PC-3 (cell line): Measurements from ENCODE around the gene IFTAP. TPM values are rescaled to one million over a fixed set of nuclear protein-coding genes. Genes with fewer than 3 reads are reported as not detected.

ENCODE experiments used
- ATAC-seq: fragments of 200-7000 bp; cut with Tn5 transposase; 2 replicates; pipeline ENCODE4 v1.9.1; 2020; ENCODE audit warnings: mild to moderate bottlenecking, moderate library complexity
- BruUV-seq: library from RNA; stranded (reverse); fragments of 400-500 nt; replicated peaks from 2 replicates; lab custom pipeline; 2021; lab: Mats Ljungman, UMichigan
- CTCF ChIA-PET: fragments of 300-600 bp; sonication (Branson Sonifier 250); formaldehyde crosslinking; loops from one replicate; lab custom pipeline; 2022; ENCODE audit warnings: antibody characterized with exemption; lab: Charles Lee
- POLR2A ChIA-PET: fragments of 300-600 bp; sonication (Branson Sonifier 250); formaldehyde crosslinking; loops from one replicate; lab custom pipeline; 2022; ENCODE audit warnings: antibody characterized with exemption; ENCODE audit not compliant: unreplicated experiment; lab: Charles Lee
- DNase-seq: peaks from one replicate; pipeline ENCODE4 v3.0.0-alpha.2; 2015
- H2AFZ ChIP-seq: fragments of 300-600 bp; sonication (generic); 2 replicates; pipeline ENCODE4 v1.6.0; 2016; ENCODE audit warnings: antibody characterized with exemption, low read length
- H3F3A ChIP-seq: fragments of 300-600 bp; sonication (generic); one replicate; pipeline ENCODE4 v1.6.0; 2017; ENCODE audit warnings: antibody characterized with exemption, low read length, control low read depth, mild to moderate bottlenecking; ENCODE audit not compliant: unreplicated experiment
- H3K27ac ChIP-seq: fragments of 300-600 bp; sonication (generic); 2 replicates; pipeline ENCODE4 v1.5.1; 2016; ENCODE audit warnings: mild to moderate bottlenecking, low read length
- H3K27me3 ChIP-seq: fragments of 300-600 bp; sonication (generic); 2 replicates; pipeline ENCODE4 v1.6.1; 2016; ENCODE audit warnings: low read length, mixed read lengths
- H3K36me3 ChIP-seq: fragments of 300-600 bp; sonication (generic); 2 replicates; pipeline ENCODE4 v1.6.1; 2016; ENCODE audit warnings: low read depth, mixed run types, low read length, mixed read lengths
- H3K4me1 ChIP-seq: fragments of 300-600 bp; sonication (generic); 2 replicates; pipeline ENCODE4 v1.5.1; 2016; ENCODE audit warnings: low read length; ENCODE audit not compliant: insufficient read depth
- H3K4me2 ChIP-seq: fragments of 300-600 bp; sonication (generic); 2 replicates; pipeline ENCODE4 v1.6.0; 2016; ENCODE audit warnings: low read length
- H3K4me3 ChIP-seq: fragments of 300-600 bp; sonication (generic); 2 replicates; pipeline ENCODE4 v1.5.1; 2016; ENCODE audit warnings: mild to moderate bottlenecking, low read length, mixed read lengths
- H3K79me2 ChIP-seq: fragments of 300-600 bp; sonication (generic); 2 replicates; pipeline ENCODE4 v1.6.1; 2017; ENCODE audit warnings: low read length, mixed read lengths
- H3K9ac ChIP-seq: fragments of 300-600 bp; sonication (generic); 2 replicates; pipeline ENCODE4 v1.6.0; 2016; ENCODE audit warnings: mild to moderate bottlenecking, low read length
- H3K9me2 ChIP-seq: fragments of 300-600 bp; sonication (generic); replicated peaks from 2 replicates; pipeline ENCODE4 v1.6.1; 2016; ENCODE audit warnings: mixed run types, low read length, mixed read lengths
- H3K9me3 ChIP-seq: fragments of 300-600 bp; sonication (generic); 2 replicates; pipeline ENCODE4 v1.6.1; 2016; ENCODE audit warnings: low read length, mixed read lengths
- H4K20me1 ChIP-seq: fragments of 300-600 bp; sonication (generic); 2 replicates; pipeline ENCODE4 v1.6.1; 2016; ENCODE audit warnings: low read length, mixed read lengths
- EZH2 ChIP-seq: fragments of 300-600 bp; sonication (generic); IDR thresholded peaks from one replicate; pipeline ENCODE4 v1.6.1; 2017; ENCODE audit warnings: antibody characterized with exemption, mild to moderate bottlenecking, low read length; ENCODE audit not compliant: unreplicated experiment
- EZH2phosphoT487 ChIP-seq: fragments of 300-600 bp; sonication (generic); IDR thresholded peaks from 2 replicates; pipeline ENCODE4 v1.6.1; 2018; ENCODE audit warnings: mild to moderate bottlenecking, antibody characterized with exemption, low read length, borderline replicate concordance
- intact Hi-C: fragments of 100-400 bp; cut with micrococcal nuclease; formaldehyde crosslinking; loops from 2 replicates; pipeline ENCODE4 v1.9.0; 2023
- total RNA-seq: library from RNA; depleted of rRNA; stranded (reverse); fragments of >200 nt; gene quantifications from 2 replicates; pipeline ENCODE4 v1.2.3, GENCODE V29; 2014
- TF ChIP-seq, protein P1 (sequence below): fragments of 300-600 bp; sonication (generic); conservative IDR thresholded peaks from 2 replicates; pipeline ENCODE4 v1.5.1; 2017; ENCODE audit warnings: antibody characterized with exemption, low read depth, mild to moderate bottlenecking, low read length

Gene IFTAP
- total RNA-seq, 1 experiment from 2014 or later, result 17.6 TPM

DNA sequence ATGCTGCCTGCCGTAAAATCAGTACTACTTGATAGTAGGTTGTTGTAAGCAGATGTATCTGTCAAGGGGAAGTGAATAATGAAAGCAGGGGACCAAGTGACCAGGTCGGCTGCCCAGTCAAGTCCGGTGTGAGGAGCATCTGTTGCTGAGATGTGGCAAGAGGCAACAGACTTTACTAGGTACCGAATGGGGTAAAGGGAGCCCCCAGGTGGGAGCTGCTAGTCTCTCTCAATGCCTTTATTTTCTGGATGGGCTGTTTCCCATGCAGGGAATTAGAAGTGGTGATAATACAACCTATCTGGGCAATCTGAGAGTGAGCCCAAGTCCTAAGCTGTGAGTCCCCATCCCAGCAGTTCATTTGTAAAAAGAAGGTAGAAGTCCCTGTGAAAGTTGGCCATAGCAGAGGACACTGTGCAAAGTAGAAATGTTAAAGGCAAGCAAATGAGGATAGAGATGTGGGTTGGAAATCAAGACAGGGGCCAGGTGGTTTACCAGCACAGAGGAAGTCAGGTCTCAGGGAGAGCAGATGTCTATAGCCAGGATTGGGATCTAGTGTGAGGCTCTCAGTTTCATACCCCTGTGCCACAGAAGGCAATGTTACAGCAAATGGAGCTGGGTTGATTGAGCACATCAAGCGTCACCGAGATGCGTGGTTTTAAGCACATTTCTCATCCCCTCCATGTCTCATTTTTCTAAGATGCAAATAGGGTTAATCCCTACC is 94.4 kb downstream of the IFTAP start:
- Histone ChIP-seq H2AFZ (no peak overlapping the region), H3K4me2 (no peak overlapping the region), H3F3A (no peaks in the 10 kb centered on the region), H4K20me1 (no peaks in the 10 kb centered on the region), H3K27ac (no peak overlapping the region), H3K36me3 (no peaks in the 10 kb centered on the region), H3K9me2 (no peaks in the 10 kb centered on the region), H3K27me3 (peaks cover 52% of the 10 kb centered on the region), H3K79me2 (no peaks in the 10 kb centered on the region), H3K4me1 (no peaks in the 10 kb centered on the region), H3K4me3 (no peak overlapping the region), H3K9me3 (no peaks in the 10 kb centered on the region), H3K9ac (no peak overlapping the region)
- ChIA-PET CTCF (no interaction called here), POLR2A (no interaction called here)
- no TSS peak for BruUV-seq
- intact Hi-C loops, result no loop called here
- no peak for TF ChIP-seq EZH2phosphoT487
- TF ChIP-seq, protein P1, sequence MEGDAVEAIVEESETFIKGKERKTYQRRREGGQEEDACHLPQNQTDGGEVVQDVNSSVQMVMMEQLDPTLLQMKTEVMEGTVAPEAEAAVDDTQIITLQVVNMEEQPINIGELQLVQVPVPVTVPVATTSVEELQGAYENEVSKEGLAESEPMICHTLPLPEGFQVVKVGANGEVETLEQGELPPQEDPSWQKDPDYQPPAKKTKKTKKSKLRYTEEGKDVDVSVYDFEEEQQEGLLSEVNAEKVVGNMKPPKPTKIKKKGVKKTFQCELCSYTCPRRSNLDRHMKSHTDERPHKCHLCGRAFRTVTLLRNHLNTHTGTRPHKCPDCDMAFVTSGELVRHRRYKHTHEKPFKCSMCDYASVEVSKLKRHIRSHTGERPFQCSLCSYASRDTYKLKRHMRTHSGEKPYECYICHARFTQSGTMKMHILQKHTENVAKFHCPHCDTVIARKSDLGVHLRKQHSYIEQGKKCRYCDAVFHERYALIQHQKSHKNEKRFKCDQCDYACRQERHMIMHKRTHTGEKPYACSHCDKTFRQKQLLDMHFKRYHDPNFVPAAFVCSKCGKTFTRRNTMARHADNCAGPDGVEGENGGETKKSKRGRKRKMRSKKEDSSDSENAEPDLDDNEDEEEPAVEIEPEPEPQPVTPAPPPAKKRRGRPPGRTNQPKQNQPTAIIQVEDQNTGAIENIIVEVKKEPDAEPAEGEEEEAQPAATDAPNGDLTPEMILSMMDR, result no peak
- TF ChIP-seq EZH2, result no peak
- no peak for ATAC-seq
- DNase-seq, result no peak

DNA sequence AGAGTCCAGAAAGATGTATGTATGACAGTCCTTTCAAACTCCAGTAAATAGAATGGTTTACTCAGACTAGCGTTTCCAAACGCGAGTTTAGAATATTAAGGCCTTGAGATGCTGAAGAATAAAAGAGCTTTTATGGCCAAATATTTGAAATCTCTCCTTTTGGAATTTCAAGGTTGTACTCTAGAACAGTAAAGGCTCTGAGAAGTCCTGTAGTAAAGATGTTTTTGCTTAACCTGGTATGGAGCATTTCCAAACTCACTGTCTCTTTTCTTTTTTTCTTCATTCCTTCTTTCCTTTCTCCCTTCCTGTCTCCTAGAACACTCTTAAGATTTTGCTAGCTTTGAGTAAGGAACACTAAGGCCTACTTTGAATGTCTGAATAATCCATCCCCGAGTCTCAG is 95.1 kb downstream of the IFTAP start:
- Histone ChIP-seq H3K27me3 (peaks cover 57% of the 10 kb centered on the region), H4K20me1 (no peaks in the 10 kb centered on the region), H3K9me3 (no peaks in the 10 kb centered on the region), H3K27ac (no peak overlapping the region), H3K9ac (no peak overlapping the region), H3K4me3 (no peak overlapping the region), H3K9me2 (no peaks in the 10 kb centered on the region), H2AFZ (no peak overlapping the region), H3K4me2 (no peak overlapping the region), H3K4me1 (no peaks in the 10 kb centered on the region), H3K79me2 (no peaks in the 10 kb centered on the region), H3K36me3 (no peaks in the 10 kb centered on the region), H3F3A (no peaks in the 10 kb centered on the region)
- DNase-seq (no peak), ATAC-seq (no peak)
- intact Hi-C loops, result no loop called here
- ChIA-PET POLR2A (no interaction called here), CTCF (no interaction called here)
- no TSS peak for BruUV-seq
- TF ChIP-seq EZH2phosphoT487, result no peak
- TF ChIP-seq, protein P1, result no peak
- TF ChIP-seq EZH2, result no peak

DNA sequence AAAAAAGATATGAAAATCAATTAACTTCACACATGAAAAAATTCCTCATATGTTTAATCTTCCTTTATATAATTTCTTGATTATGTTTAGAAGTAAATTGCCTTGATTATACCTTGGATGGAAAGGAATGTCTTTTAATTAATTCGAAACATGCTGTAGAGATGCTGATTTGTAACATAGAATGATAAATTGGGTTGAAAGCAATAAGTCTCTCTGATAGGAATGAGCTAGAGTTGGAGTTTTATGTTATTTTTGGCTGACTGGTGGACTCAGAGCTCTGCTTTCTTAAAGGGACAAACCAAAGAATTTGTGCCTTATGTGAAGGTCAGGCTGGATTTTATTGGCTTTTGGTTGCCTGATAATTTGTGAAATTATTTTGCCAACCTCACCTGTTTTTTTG is 98.4 kb downstream of the IFTAP start:
- no peaks in the 10 kb centered on the region for H3K36me3 ChIP-seq
- TF ChIP-seq EZH2 (no peak), EZH2phosphoT487 (no peak)
- TF ChIP-seq, protein P1, result no peak
- CTCF ChIA-PET, result no interaction called here

More for the DNA sequence above, 98.4 kb downstream of the IFTAP start:
- Histone ChIP-seq H3F3A (no peaks in the 10 kb centered on the region), H3K9ac (no peak overlapping the region), H4K20me1 (no peaks in the 10 kb centered on the region), H3K9me2 (no peaks in the 10 kb centered on the region), H3K4me1 (no peaks in the 10 kb centered on the region), H2AFZ (no peak overlapping the region), H3K4me3 (no peak overlapping the region), H3K9me3 (no peaks in the 10 kb centered on the region), H3K79me2 (no peaks in the 10 kb centered on the region), H3K27me3 (peaks cover 72% of the 10 kb centered on the region), H3K4me2 (no peak overlapping the region), H3K27ac (no peak overlapping the region)
- POLR2A ChIA-PET, result no interaction called here
- intact Hi-C loops, result no loop called here
- no TSS peak for BruUV-seq
- ATAC-seq, result no peak
- no peak for DNase-seq
